Measurements from ENCODE around the gene EVI5L. TPM values are rescaled to one million over a fixed set of nuclear protein-coding genes. Genes with fewer than 3 reads are reported as not detected.

The EVI5L gene
- total and polyA plus RNA-seq, 2 of the 13 experiments (the other 11 are each of a cell fraction or from before 2014, with no cell fraction given): 1.7 to 2.4 TPM

DNA sequence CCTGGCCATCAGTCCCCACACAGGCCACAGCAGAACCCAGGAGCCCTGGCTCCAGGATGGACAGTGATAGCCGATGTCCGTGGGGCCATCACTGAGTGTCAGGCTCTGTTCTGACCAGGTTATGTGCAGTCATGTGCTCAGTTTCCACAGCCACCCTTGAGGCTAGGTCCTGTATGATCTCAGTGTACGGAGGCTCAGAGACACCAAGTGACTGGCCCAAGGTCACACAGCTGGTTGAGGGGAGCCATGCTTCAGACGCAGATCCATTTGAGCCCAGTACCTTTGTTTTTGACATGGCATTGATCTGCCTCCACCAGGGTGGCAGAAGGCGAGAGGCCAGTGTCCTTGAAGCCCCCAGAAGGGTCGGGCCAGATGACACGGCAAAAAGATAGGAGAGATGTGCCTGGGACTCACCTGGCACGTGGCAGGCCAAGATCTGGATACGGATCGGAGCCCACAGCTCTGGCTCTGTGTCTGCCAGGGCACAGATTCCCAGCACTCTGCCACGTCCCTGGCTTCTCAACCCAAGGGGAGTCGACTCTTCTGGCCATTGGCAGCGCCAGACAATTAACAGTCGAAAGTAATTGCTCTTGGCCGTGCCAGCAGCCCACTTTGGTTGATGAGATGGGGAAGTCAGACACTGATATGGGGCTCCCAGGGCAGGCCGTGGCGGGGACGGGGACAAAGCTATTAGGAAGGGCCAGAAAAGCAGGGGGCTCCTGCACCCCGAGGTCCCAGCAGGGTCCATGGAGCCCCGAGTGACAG, 15.6 kb downstream of the EVI5L start:
- 61% methylated on average over 9 of the region's 20 CpGs for WGBS (ENCODE audit: low lambda C conversion rate)

DNA sequence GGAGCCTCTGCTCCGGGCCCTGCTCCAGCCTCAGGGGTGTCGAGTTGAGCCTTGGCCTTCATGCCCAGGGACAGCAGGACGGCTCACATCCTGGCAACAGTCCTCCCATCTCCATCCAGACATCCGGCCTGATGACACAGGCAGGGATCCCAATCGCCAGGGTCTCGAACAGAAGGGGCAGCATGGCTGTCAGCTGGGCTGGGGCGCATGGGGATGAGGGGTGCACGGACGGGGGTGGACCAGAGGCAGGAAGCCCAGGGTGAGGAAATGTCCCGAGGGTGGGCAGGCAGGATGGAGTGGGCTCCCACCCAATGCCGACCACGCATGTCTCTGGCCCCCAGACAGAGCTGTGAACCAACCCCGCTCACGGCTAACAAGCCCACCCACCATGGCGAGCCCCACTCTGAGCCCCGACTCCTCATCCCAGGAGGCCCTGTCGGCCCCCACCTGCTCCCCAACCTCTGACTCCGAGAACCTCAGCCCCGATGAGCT, 16.2 kb downstream of the EVI5L start:
- ATAC-seq: no peak
- Histone ChIP-seq H3K36me3 (replicated peaks in 1 of 2; ENCODE audit: control insufficient read depth in 1 of 2, insufficient read depth in 2 of 2, low read length in 2 of 2) (no peaks in the 10 kb centered on the region), H3K27ac (ENCODE audit: extremely low read length, insufficient read depth, low read length) (no peak overlapping the region), H3K4me3 (replicated peaks in 1 of 3; ENCODE audit: insufficient read depth in 1 of 3, low read depth in 2 of 3, low read length in 3 of 3) (no peak overlapping the region), H3K9me3 (ENCODE audit: low read length) (no peaks in the 10 kb centered on the region), H3K9ac (ENCODE audit: insufficient read depth, low read depth, low read length) (no peak overlapping the region), H2AFZ (ENCODE audit: low read length) (no peak overlapping the region), H3K4me2 (ENCODE audit: low read depth, low read length) (no peak overlapping the region), H4K20me1 (ENCODE audit: insufficient read depth, low read length) (no peaks in the 10 kb centered on the region), H3K79me2 (ENCODE audit: insufficient read depth, low read length) (no peaks in the 10 kb centered on the region), H3K4me1 (ENCODE audit: insufficient read depth, low read length) (peaks cover 27% of the 10 kb centered on the region), H3K27me3 (ENCODE audit: control insufficient read depth in 1 of 2, insufficient read depth in 2 of 2, low read length in 2 of 2) (peaks cover 0 to 5% of the 10 kb centered on the region in 2 experiments; a peak in 2 of 5 replicates)
- ChIA-PET CTCF (ENCODE audit: low intra/inter-chr PET ratio, low total read pairs) (no interaction called here), POLR2A (no interaction called here)
- BruUV-seq (replicated peaks): no TSS peak
- intact Hi-C loops (cut with micrococcal nuclease; ENCODE audit: unreplicated experiment): no loop called here
- no peak for DNase-seq (ENCODE audit: low spot score)
- no peak for FAIRE-seq
- 85% methylated on average over 3 of the region's 19 CpGs for WGBS (ENCODE audit: low lambda C conversion rate)
- in situ Hi-C loops (cut with HindIII; ENCODE audit: extremely low pct_ligation_motif_present, low pct_unique_long_range_greater_than_20kb): no loop called here
- TF ChIP-seq ZBED4 (CRISPR knock-in tag; IDR thresholded peaks at IDR 0.05; ENCODE audit: borderline replicate concordance) (no peak), SIN3B (IDR thresholded peaks at IDR 0.05; ENCODE audit: low read length) (no peak), RFX5 (IDR thresholded peaks at IDR 0.05; ENCODE audit: low read depth, low read length) (no peak), ZNF354B (CRISPR knock-in tag; IDR thresholded peaks at IDR 0.05) (no peak), ZFP41 (CRISPR knock-in tag; IDR thresholded peaks at IDR 0.05; ENCODE audit: borderline replicate concordance) (no peak), SNRNP70 (IDR thresholded peaks at IDR 0.05; ENCODE audit: low read depth, low read length) (no peak), RBAK (CRISPR knock-in tag; IDR thresholded peaks at IDR 0.05) (no peak), SOX13 (IDR thresholded peaks at IDR 0.05) (no peak), SOX13 (CRISPR knock-in tag; conservative IDR thresholded peaks at IDR 0.05 in 1 of 2, IDR thresholded peaks at IDR 0.05 in 1 of 2) (no peak)
- TF ChIP-seq, protein P1, sequence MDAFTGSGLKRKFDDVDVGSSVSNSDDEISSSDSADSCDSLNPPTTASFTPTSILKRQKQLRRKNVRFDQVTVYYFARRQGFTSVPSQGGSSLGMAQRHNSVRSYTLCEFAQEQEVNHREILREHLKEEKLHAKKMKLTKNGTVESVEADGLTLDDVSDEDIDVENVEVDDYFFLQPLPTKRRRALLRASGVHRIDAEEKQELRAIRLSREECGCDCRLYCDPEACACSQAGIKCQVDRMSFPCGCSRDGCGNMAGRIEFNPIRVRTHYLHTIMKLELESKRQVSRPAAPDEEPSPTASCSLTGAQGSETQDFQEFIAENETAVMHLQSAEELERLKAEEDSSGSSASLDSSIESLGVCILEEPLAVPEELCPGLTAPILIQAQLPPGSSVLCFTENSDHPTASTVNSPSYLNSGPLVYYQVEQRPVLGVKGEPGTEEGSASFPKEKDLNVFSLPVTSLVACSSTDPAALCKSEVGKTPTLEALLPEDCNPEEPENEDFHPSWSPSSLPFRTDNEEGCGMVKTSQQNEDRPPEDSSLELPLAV (CRISPR knock-in tag; conservative IDR thresholded peaks at IDR 0.05; ENCODE audit: low read depth): no peak

More for the DNA sequence above, 15.6 kb downstream of the EVI5L start:
- no peak overlapping the region for H3K4me3 ChIP-seq (replicated peaks in 1 of 3; ENCODE audit: insufficient read depth in 1 of 3, low read depth in 2 of 3, low read length in 3 of 3)
- peak; percentile 99 for TF ChIP-seq ZNF768 (CRISPR knock-in tag; IDR thresholded peaks at IDR 0.05)
- no peak for TF ChIP-seq SCMH1 (CRISPR knock-in tag; IDR thresholded peaks at IDR 0.05; ENCODE audit: borderline replicate concordance)
- TF ChIP-seq CC2D1A (CRISPR knock-in tag; IDR thresholded peaks at IDR 0.05): no peak
- TF ChIP-seq PAWR (CRISPR knock-in tag; IDR thresholded peaks at IDR 0.05; ENCODE audit: borderline replicate concordance): no peak
- peak; percentile 79; the same call in 1 of the 2 replicates for TF ChIP-seq ZMYM3 (CRISPR knock-in tag; IDR thresholded peaks at IDR 0.05)
- H3K4me2 ChIP-seq (ENCODE audit: low read depth, low read length): peak overlapping the region; percentile 56; the same call in 1 of the 2 replicates
- CTCF ChIA-PET (ENCODE audit: low intra/inter-chr PET ratio, low total read pairs): no interaction called here
- POLR2A ChIA-PET: no interaction called here
- in situ Hi-C loops (cut with HindIII; ENCODE audit: extremely low pct_ligation_motif_present, low pct_unique_long_range_greater_than_20kb) (no loop called here), intact Hi-C loops (cut with micrococcal nuclease; ENCODE audit: unreplicated experiment) (no loop called here)
- no peak for DNase-seq (ENCODE audit: low spot score)
- no peak for ATAC-seq
- H3K9me3 ChIP-seq (ENCODE audit: low read length): no peaks in the 10 kb centered on the region
- H3K4me1 ChIP-seq (ENCODE audit: insufficient read depth, low read length): peaks cover 27% of the 10 kb centered on the region
- H3K27me3 ChIP-seq (ENCODE audit: control insufficient read depth in 1 of 2, insufficient read depth in 2 of 2, low read length in 2 of 2): peaks cover 0 to 5% of the 10 kb centered on the region in 2 experiments; a peak in 2 of 5 replicates
- FAIRE-seq: no peak
- no peaks in the 10 kb centered on the region for H4K20me1 ChIP-seq (ENCODE audit: insufficient read depth, low read length)
- H3K36me3 ChIP-seq (replicated peaks in 1 of 2; ENCODE audit: control insufficient read depth in 1 of 2, insufficient read depth in 2 of 2, low read length in 2 of 2): no peaks in the 10 kb centered on the region
- no peaks in the 10 kb centered on the region for H3K79me2 ChIP-seq (ENCODE audit: insufficient read depth, low read length)
- no peak overlapping the region for H3K9ac ChIP-seq (ENCODE audit: insufficient read depth, low read depth, low read length)
- H3K27ac ChIP-seq (ENCODE audit: extremely low read length, insufficient read depth, low read length): no peak overlapping the region
- BruUV-seq (replicated peaks): no TSS peak
- no peak overlapping the region for H2AFZ ChIP-seq (ENCODE audit: low read length)
